Panc1 (cell line): Measurements from ENCODE around the gene DENND4B.

Experiments
- POLR2AphosphoS5 ChIP-seq: IDR thresholded peaks from 2 replicates; pipeline ENCODE4 v1.6.1; 2012; ENCODE audit warnings: mild to moderate bottlenecking, low read depth, low read length, moderate library complexity
- SIN3A ChIP-seq: IDR thresholded peaks from 2 replicates; pipeline ENCODE4 v1.6.1; 2012; ENCODE audit warnings: low read depth, mild to moderate bottlenecking, low read length, moderate library complexity, borderline replicate concordance; ENCODE audit not compliant: insufficient read depth
- TCF7L2 ChIP-seq: IDR thresholded peaks from 2 replicates; pipeline ENCODE4 v1.6.1; 2011; ENCODE audit warnings: mild to moderate bottlenecking, low read depth, low read length, inconsistent platforms
- TF ChIP-seq, protein P1 (sequence below), 2 experiments: IDR thresholded peaks; 2 replicates each; pipeline ENCODE4 v1.6.1; 2011 to 2012; ENCODE audit warnings: low read depth in 2 of 2, control low read depth in 1 of 2, low read length in 1 of 2, mild to moderate bottlenecking in 1 of 2, moderate library complexity in 1 of 2; ENCODE audit not compliant: insufficient read depth in 1 of 2
- TF ChIP-seq, protein P2 (sequence below): fragments of 450-650 bp; IDR thresholded peaks from 2 replicates; pipeline ENCODE4 v1.5.1; 2017; ENCODE audit warnings: mild to moderate bottlenecking

DNA sequence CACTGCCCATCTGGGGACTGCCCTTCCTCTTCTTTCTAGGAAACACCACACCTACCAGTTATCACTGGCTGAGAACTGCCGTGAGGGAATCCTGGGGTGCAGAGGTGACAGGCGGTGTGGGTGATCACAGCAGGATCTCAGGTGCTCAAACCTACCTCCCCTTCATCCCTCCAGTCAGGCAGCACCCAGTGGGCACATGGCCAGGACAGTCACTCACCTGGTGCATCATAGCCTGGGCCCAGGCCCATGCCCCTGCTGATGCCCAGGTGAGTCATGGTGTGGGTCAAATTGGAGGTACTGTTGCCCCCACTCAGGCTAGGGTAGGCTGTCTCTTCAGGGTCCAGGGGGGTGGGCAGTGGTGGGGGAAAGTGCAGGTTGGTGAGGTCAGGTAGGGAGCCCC, 5.3 kb upstream of the DENND4B start:
- TF ChIP-seq, protein P1, sequence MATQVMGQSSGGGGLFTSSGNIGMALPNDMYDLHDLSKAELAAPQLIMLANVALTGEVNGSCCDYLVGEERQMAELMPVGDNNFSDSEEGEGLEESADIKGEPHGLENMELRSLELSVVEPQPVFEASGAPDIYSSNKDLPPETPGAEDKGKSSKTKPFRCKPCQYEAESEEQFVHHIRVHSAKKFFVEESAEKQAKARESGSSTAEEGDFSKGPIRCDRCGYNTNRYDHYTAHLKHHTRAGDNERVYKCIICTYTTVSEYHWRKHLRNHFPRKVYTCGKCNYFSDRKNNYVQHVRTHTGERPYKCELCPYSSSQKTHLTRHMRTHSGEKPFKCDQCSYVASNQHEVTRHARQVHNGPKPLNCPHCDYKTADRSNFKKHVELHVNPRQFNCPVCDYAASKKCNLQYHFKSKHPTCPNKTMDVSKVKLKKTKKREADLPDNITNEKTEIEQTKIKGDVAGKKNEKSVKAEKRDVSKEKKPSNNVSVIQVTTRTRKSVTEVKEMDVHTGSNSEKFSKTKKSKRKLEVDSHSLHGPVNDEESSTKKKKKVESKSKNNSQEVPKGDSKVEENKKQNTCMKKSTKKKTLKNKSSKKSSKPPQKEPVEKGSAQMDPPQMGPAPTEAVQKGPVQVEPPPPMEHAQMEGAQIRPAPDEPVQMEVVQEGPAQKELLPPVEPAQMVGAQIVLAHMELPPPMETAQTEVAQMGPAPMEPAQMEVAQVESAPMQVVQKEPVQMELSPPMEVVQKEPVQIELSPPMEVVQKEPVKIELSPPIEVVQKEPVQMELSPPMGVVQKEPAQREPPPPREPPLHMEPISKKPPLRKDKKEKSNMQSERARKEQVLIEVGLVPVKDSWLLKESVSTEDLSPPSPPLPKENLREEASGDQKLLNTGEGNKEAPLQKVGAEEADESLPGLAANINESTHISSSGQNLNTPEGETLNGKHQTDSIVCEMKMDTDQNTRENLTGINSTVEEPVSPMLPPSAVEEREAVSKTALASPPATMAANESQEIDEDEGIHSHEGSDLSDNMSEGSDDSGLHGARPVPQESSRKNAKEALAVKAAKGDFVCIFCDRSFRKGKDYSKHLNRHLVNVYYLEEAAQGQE (IDR thresholded peaks at IDR 0.05; ENCODE audit: insufficient read depth in 1 of 2, low read depth in 2 of 2, low read length in 1 of 2), result no peak
- TF ChIP-seq POLR2AphosphoS5, result no peak
- TF ChIP-seq, protein P2, sequence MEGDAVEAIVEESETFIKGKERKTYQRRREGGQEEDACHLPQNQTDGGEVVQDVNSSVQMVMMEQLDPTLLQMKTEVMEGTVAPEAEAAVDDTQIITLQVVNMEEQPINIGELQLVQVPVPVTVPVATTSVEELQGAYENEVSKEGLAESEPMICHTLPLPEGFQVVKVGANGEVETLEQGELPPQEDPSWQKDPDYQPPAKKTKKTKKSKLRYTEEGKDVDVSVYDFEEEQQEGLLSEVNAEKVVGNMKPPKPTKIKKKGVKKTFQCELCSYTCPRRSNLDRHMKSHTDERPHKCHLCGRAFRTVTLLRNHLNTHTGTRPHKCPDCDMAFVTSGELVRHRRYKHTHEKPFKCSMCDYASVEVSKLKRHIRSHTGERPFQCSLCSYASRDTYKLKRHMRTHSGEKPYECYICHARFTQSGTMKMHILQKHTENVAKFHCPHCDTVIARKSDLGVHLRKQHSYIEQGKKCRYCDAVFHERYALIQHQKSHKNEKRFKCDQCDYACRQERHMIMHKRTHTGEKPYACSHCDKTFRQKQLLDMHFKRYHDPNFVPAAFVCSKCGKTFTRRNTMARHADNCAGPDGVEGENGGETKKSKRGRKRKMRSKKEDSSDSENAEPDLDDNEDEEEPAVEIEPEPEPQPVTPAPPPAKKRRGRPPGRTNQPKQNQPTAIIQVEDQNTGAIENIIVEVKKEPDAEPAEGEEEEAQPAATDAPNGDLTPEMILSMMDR, result no peak
- TF ChIP-seq TCF7L2, result no peak
- TF ChIP-seq SIN3A, result no peak
